Activated CD8-positive, alpha-beta memory T cell treated with anti-CD3 and anti-CD28 coated beads, Interleukin-2, amount 50 U/mL, for 24 hours (primary cell): ENCODE data around the gene LAMTOR3.
"Not testable (repeated sequence)": the region's sequence is repeated elsewhere in the genome, so short reads cannot be mapped to it uniquely, and the experiment has no call there.

Source experiments
- DNase-seq: peaks from one replicate; pipeline ENCODE4 v3.0.0-alpha.2; 2020; ENCODE audit errors: extremely low read depth

The LAMTOR3 gene

DNA sequence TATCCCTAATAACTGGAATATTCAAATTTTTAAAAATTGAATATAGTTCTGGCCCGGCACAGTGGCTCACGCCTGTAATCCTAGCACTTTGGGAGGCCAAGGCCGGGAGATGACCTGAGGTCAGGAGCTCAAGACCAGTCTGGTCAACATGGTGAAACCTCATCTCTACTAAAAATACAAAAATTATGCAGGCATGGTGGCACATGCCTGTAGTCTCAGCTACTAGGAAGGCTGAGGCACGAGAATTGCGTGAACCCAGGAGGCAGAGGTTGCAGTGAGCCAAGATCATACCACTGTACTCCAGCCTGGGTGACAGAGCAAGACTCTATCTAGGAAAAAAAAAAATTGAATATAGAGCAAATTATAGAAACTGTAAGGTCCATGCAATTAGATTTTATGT, 64.2 kb downstream of the LAMTOR3 start:
- DNase-seq = not testable (repeated sequence)

DNA sequence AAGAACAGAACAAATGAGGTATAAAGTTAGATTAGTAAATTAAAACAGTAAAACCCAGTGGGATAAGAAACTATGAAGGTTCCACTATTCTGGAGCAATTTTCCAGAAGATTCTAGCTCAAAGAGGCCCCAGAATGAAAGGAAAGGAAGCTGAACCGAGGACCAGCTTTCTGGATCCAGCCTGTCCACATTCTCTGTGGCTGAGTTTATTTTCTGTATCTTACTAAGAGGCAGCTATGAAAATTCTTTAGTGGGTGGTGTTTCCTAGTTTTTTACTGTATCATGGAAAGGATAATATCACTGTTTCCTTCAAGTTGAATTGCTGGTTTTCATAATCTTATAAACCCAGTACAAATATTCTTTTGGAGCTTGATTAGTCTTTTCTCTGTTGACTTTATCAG, 65.8 kb downstream of the LAMTOR3 start:
- DNase-seq = no peak
